ENCODE results near the gene FEV. TPM values are rescaled to one million over a fixed set of nuclear protein-coding genes. Genes with fewer than 3 reads are reported as not detected.

Gene FEV
- total and polyA plus RNA-seq, 2 donors (not counting 1 experiment from before 2014, with no cell fraction given) = not detected

DNA sequence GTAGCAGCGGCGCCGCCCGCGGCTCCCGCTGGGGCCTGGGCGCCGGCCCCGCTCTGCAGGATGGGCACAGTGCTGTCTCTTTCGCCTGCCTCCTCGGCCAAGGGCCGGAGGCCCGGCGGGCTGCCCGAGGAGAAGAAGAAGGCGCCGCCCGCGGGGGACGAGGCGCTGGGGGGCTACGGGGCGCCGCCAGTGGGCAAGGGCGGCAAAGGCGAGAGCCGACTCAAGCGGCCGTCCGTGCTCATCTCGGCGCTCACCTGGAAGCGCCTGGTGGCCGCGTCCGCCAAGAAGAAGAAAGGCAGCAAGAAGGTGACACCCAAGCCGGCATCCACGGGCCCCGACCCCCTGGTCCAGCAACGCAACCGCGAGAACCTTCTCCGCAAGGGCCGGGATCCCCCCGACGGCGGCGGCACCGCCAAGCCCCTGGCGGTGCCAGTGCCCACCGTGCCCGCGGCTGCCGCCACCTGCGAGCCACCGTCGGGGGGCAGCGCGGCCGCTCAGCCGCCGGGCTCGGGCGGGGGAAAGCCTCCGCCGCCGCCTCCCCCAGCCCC lies 25.1 kb downstream of the FEV start:
- Histone ChIP-seq H3K27me3 (ENCODE audit: control insufficient read depth, insufficient read depth, low read length) (peaks cover 50% of the 10 kb centered on the region), H3K27ac (ENCODE audit: insufficient read depth, low read length) (no peak overlapping the region), H3K4me3 (replicated peaks in 1 of 4; ENCODE audit: control extremely low read depth in 1 of 4, insufficient read depth in 1 of 4, low read depth in 3 of 4, low read length in 4 of 4) (peak overlapping the region in 1 of 4 experiments; percentile 53), H2AFZ (ENCODE audit: low read length) (no peak overlapping the region), H3K4me2 (ENCODE audit: extremely low read depth, insufficient read depth, low read length) (no peak overlapping the region), H3K9ac (ENCODE audit: insufficient read depth, low read length) (no peak overlapping the region), H3K36me3 (ENCODE audit: control insufficient read depth, insufficient read depth, low read length) (no peaks in the 10 kb centered on the region), H3K4me1 (ENCODE audit: control insufficient read depth, extremely low read depth, insufficient read depth, low read length) (peaks cover 12% of the 10 kb centered on the region), H4K20me1 (ENCODE audit: control insufficient read depth, extremely low read depth, insufficient read depth, low read length) (no peaks in the 10 kb centered on the region), H3K79me2 (ENCODE audit: control insufficient read depth, insufficient read depth, low read length) (no peaks in the 10 kb centered on the region), H3K9me3 (ENCODE audit: control insufficient read depth, insufficient read depth, low read depth, low read length) (no peaks in the 10 kb centered on the region)
- no peak for TF ChIP-seq EZH2 (IDR thresholded peaks at IDR 0.05; ENCODE audit: low read length, missing control alignments)
- TF ChIP-seq, protein P1, sequence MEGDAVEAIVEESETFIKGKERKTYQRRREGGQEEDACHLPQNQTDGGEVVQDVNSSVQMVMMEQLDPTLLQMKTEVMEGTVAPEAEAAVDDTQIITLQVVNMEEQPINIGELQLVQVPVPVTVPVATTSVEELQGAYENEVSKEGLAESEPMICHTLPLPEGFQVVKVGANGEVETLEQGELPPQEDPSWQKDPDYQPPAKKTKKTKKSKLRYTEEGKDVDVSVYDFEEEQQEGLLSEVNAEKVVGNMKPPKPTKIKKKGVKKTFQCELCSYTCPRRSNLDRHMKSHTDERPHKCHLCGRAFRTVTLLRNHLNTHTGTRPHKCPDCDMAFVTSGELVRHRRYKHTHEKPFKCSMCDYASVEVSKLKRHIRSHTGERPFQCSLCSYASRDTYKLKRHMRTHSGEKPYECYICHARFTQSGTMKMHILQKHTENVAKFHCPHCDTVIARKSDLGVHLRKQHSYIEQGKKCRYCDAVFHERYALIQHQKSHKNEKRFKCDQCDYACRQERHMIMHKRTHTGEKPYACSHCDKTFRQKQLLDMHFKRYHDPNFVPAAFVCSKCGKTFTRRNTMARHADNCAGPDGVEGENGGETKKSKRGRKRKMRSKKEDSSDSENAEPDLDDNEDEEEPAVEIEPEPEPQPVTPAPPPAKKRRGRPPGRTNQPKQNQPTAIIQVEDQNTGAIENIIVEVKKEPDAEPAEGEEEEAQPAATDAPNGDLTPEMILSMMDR (conservative IDR thresholded peaks at IDR 0.05 in 1 of 2, IDR thresholded peaks at IDR 0.05 in 1 of 2; ENCODE audit: low read depth in 1 of 2, low read length in 2 of 2) = no peak
- DNase-seq (ENCODE audit: low read depth in 2 of 2) = no peak

DNA sequence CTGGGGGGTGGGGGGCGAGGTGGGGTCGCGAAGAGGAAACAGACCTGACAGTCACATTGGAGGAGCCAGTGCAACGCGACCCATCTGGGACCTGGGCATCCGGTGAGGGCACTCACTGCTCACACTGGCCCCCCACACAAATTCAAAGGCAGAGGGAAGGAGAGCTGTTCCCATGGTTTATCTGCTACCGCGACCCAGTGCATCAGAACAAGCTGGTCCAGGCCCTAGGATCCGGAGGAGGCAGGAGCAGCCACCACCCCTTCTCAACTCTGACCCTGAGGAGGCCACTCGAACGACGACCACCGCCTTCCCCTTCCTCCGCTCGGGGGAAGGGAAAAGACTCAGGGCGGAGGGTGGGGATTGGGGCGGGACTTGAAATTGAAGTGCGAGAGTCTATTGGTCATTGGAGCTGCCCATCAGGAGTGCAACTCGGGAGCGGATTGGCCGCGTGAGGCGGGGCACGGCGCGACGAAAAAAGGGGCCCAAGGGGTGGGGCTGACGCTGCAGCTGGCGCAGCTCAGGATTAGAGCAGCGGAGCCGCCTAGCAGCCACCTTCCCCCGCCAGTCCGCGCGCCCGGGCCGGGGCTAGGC lies 25.7 kb downstream of the FEV start, which contains the start of gene CDK5R2:
Gene CDK5R2 (plus strand): TSS at position 526 of the 591 bp plus-strand sequence. CDS start 155 bp downstream, outside the sequence.
- Histone ChIP-seq H2AFZ (ENCODE audit: low read length) (no peak within 1 kb of the TSS), H3K4me2 (ENCODE audit: extremely low read depth, insufficient read depth, low read length) (no peak within 1 kb of the TSS), H3K36me3 (ENCODE audit: control insufficient read depth, insufficient read depth, low read length) (no peaks in the 10 kb centered on the region), H3K9me3 (ENCODE audit: control insufficient read depth, insufficient read depth, low read depth, low read length) (no peaks in the 10 kb centered on the region), H3K27ac (ENCODE audit: insufficient read depth, low read length) (no peak within 1 kb of the TSS), H3K9ac (ENCODE audit: insufficient read depth, low read length) (no peak within 1 kb of the TSS), H3K4me1 (ENCODE audit: control insufficient read depth, extremely low read depth, insufficient read depth, low read length) (peaks cover 7% of the 10 kb centered on the region), H3K4me3 (replicated peaks in 1 of 4; ENCODE audit: control extremely low read depth in 1 of 4, insufficient read depth in 1 of 4, low read depth in 3 of 4, low read length in 4 of 4) (peak within 1 kb of the TSS in 2 of 4 experiments; percentile 39 to 53), H4K20me1 (ENCODE audit: control insufficient read depth, extremely low read depth, insufficient read depth, low read length) (no peaks in the 10 kb centered on the region), H3K27me3 (ENCODE audit: control insufficient read depth, insufficient read depth, low read length) (peaks cover 52% of the 10 kb centered on the region), H3K79me2 (ENCODE audit: control insufficient read depth, insufficient read depth, low read length) (no peaks in the 10 kb centered on the region)
- TF ChIP-seq, protein P1 (conservative IDR thresholded peaks at IDR 0.05 in 1 of 2, IDR thresholded peaks at IDR 0.05 in 1 of 2; ENCODE audit: low read depth in 1 of 2, low read length in 2 of 2) = no peak
- no peak for TF ChIP-seq EZH2 (IDR thresholded peaks at IDR 0.05; ENCODE audit: low read length, missing control alignments)
- peak; percentile 71 to 83 for DNase-seq (ENCODE audit: low read depth in 2 of 2)

DNA sequence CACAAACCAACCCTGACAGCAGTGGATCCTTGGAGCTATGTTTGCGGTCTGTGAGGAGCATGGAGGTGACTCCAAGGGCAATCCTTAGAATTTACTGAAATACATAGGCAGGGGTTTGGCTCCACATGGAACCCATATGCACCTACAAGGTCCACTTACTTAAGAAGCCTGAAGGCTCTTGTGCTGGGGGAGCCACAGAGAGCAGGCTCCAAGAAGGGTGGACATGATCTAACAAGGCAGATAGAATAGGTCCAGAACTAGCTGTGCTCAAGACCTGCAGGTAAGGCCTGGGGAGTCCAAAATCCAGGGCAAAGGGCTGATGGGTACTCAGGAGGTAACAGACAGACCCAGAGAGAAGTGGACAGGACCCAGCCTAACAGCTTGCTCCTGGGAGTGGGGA lies 26.7 kb downstream of the FEV start:
- Histone ChIP-seq H3K79me2 (ENCODE audit: control insufficient read depth, insufficient read depth, low read length) (no peaks in the 10 kb centered on the region), H3K4me1 (ENCODE audit: control insufficient read depth, extremely low read depth, insufficient read depth, low read length) (no peaks in the 10 kb centered on the region), H3K9ac (ENCODE audit: insufficient read depth, low read length) (no peak overlapping the region), H3K27me3 (ENCODE audit: control insufficient read depth, insufficient read depth, low read length) (peaks cover 54% of the 10 kb centered on the region), H3K4me3 (replicated peaks in 1 of 4; ENCODE audit: control extremely low read depth in 1 of 4, insufficient read depth in 1 of 4, low read depth in 3 of 4, low read length in 4 of 4) (no peak overlapping the region), H3K27ac (ENCODE audit: insufficient read depth, low read length) (no peak overlapping the region), H3K36me3 (ENCODE audit: control insufficient read depth, insufficient read depth, low read length) (no peaks in the 10 kb centered on the region), H3K4me2 (ENCODE audit: extremely low read depth, insufficient read depth, low read length) (no peak overlapping the region), H4K20me1 (ENCODE audit: control insufficient read depth, extremely low read depth, insufficient read depth, low read length) (no peaks in the 10 kb centered on the region), H3K9me3 (ENCODE audit: control insufficient read depth, insufficient read depth, low read depth, low read length) (no peaks in the 10 kb centered on the region), H2AFZ (ENCODE audit: low read length) (no peak overlapping the region)
- no peak for DNase-seq (ENCODE audit: low read depth in 2 of 2)
- TF ChIP-seq EZH2 (IDR thresholded peaks at IDR 0.05; ENCODE audit: low read length, missing control alignments) = no peak
